Fibroblast of villous mesenchyme (primary cell): Measurements from ENCODE around the gene PARVA. TPM values are rescaled to one million over a fixed set of nuclear protein-coding genes. Genes with fewer than 3 reads are reported as not detected.

ENCODE experiments used
- DNase-seq: peaks from one replicate; pipeline ENCODE4 v3.0.0-alpha.2; 2010; ENCODE audit warnings: low read depth
- H3K4me3 ChIP-seq: 2 replicates; pipeline ENCODE4 v1.5.1; 2011; ENCODE audit warnings: low read depth, mild to moderate bottlenecking, low read length
- CTCF ChIP-seq: IDR thresholded peaks from 2 replicates; pipeline ENCODE4 v1.5.1; 2012; ENCODE audit warnings: low read depth, mild to moderate bottlenecking, low read length; ENCODE audit not compliant: insufficient read depth
- total RNA-seq: library from RNA; depleted of rRNA; stranded (reverse); fragments of >200 nt; gene quantifications from 2 replicates; pipeline ENCODE4 v1.2.3, GENCODE V29; 2012

The PARVA gene
- total RNA-seq, 1 donor, result 76.4 TPM

- peak; percentile 85 for DNase-seq
- no peak for TF ChIP-seq CTCF
- no peak overlapping the region for H3K4me3 ChIP-seq
Measured at GRCh38 chr11:12523180-12523924, 146.0 kb downstream of the PARVA start.

- no peak for TF ChIP-seq CTCF
Measured at GRCh38 chr11:12524865-12525264, 147.5 kb downstream of the PARVA start.

GRCh38 chr11:12525466-12526055, 148.2 kb downstream of the PARVA start:
- H3K4me3 ChIP-seq, result no peak overlapping the region
- TF ChIP-seq CTCF, result no peak
- DNase-seq, result no peak

More at GRCh38 chr11:12524865-12525264, 147.5 kb downstream of the PARVA start:
- DNase-seq, result no peak
- no peak overlapping the region for H3K4me3 ChIP-seq

GRCh38 chr11:12526789-12527188, 149.4 kb downstream of the PARVA start:
- H3K4me3 ChIP-seq, result no peak overlapping the region
- DNase-seq, result peak; percentile 65
- TF ChIP-seq CTCF, result no peak

GRCh38 chr11:12528487-12528886, 151.1 kb downstream of the PARVA start:
- DNase-seq, result no peak
- no peak overlapping the region for H3K4me3 ChIP-seq
- no peak for TF ChIP-seq CTCF

- peak; percentile 19 for DNase-seq
- no peak for TF ChIP-seq CTCF
- H3K4me3 ChIP-seq, result no peak overlapping the region
Measured at GRCh38 chr11:12529041-12529440, 151.7 kb downstream of the PARVA start.

- no peak overlapping the region for H3K4me3 ChIP-seq
- peak; percentile 64 for DNase-seq
- no peak for TF ChIP-seq CTCF
Measured at GRCh38 chr11:12529793-12530192, 152.4 kb downstream of the PARVA start.
